ENCODE measurements around the gene ZBTB40.
A peak's percentile ranks its signal among the peaks of the same experiment; 100 is the strongest.

Gene ZBTB40

GRCh38 chr1:22451702-22452480, at the start of gene ZBTB40:
ZBTB40 (plus strand) TSS chr1:22451851; CDS start chr1:22489949, 38,098 bp downstream.
- peak; percentile 96 to 97 for DNase-seq (ENCODE audit: low read depth in 2 of 2)

GRCh38 chr1:22402356-22403053, 49.1 kb upstream of the ZBTB40 start:
- no peak for DNase-seq (ENCODE audit: low read depth in 2 of 2)

DNA sequence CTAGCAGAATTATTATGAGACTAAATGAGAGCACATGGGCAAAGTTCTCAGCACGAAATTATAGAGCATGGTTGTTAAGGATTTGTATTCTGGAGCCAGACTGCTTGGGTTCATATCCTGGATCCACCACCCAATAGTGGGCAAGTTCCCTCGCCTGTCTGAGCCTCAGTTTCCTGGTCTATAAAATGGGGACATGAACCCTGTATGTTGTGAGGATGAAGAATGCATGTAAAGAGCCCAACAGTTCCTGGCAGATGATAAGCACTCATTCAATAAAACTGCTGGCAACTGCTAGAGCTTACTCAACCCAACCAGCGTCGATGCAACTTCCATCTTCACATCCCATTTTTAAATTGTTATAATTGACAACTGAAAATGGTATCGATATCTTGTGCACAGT, 47.2 kb upstream of the ZBTB40 start:
- no peak for DNase-seq (ENCODE audit: low read depth in 2 of 2)

GRCh38 chr1:22406722-22407495, 44.7 kb upstream of the ZBTB40 start:
- DNase-seq (ENCODE audit: low read depth in 2 of 2) = no peak

GRCh38 chr1:22408230-22408629, 43.4 kb upstream of the ZBTB40 start:
- no peak for DNase-seq (ENCODE audit: low read depth in 2 of 2)

DNA sequence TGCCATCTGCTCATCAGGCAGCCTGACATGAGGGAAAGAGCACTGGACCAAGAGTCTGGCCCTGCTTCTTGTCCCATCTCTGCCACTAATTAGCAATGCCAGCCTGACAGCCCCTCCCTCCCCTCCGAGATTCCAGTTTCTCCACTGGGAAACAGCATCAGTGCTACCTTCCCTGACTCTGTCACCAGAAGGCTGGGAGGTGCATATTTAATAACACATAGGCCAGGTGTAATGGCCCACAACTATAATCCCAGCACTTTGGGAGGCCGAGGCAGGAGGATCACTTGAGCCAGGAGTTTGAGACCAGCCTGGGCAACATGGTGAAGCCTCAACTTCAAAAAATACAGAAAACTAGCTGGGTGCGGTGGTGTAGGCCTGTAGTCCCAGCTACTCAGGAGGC, 41.2 kb upstream of the ZBTB40 start:
- no peak for DNase-seq (ENCODE audit: low read depth in 2 of 2)

GRCh38 chr1:22410928-22411495, 40.6 kb upstream of the ZBTB40 start:
- DNase-seq (ENCODE audit: low read depth in 2 of 2) = no peak

- no peak for DNase-seq (ENCODE audit: low read depth in 2 of 2)
Observed at GRCh38 chr1:22411589-22411988, 40.1 kb upstream of the ZBTB40 start.

- DNase-seq (ENCODE audit: low read depth in 2 of 2) = no peak
Observed at GRCh38 chr1:22412932-22413727, 38.5 kb upstream of the ZBTB40 start.

DNA sequence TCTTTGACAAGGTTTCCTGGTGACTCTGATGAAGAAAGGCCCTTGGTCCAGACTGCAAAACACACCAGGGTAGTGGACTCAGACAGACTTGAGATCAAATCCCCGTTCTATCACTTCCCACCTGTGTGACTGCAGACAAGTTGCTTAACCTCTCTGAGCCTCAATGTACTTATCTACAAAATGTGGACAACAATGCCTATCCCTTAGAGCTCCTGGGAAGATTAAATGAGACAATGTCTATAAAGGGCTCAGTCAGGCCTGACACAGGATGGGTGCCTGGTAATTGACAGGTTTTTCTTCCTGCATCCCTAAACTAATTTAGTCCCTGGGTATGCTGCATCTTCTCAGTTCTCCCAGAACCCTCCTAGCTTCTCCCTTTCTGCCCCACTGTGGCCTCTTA, 37.9 kb upstream of the ZBTB40 start:
- DNase-seq (ENCODE audit: low read depth in 2 of 2) = no peak

- DNase-seq (ENCODE audit: low read depth in 2 of 2) = no peak
Observed at GRCh38 chr1:22414244-22414751, 37.4 kb upstream of the ZBTB40 start.

- DNase-seq (ENCODE audit: low read depth in 2 of 2) = no peak
Observed at GRCh38 chr1:22415489-22415888, 36.2 kb upstream of the ZBTB40 start.

GRCh38 chr1:22416555-22417454, 34.8 kb upstream of the ZBTB40 start:
- no peak for DNase-seq (ENCODE audit: low read depth in 2 of 2)

GRCh38 chr1:22417466-22417865, 34.2 kb upstream of the ZBTB40 start:
- DNase-seq (ENCODE audit: low read depth in 2 of 2) = no peak

DNA sequence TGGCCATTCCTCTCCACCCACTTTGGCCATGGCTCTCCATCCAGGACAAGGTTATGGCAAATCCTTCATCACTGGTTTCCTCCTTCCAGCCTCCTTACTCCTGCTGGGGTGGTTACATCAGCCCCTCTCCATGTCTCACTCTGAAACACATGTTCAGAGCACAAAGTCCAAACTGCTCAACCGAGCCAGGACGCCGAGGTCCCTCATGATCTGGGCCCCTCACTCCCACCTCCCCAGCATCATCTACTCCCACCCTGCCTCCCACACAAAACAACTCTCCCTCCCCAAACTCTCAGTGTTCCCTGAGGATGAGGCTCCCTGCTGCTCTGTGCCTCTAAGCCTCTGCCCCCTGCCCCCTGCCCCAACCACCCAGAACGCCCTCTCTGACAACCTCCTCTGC, 33.3 kb upstream of the ZBTB40 start:
- no peak for DNase-seq (ENCODE audit: low read depth in 2 of 2)

- peak; percentile 43 to 52 for DNase-seq (ENCODE audit: low read depth in 2 of 2)
Observed at GRCh38 chr1:22418933-22419382, 32.7 kb upstream of the ZBTB40 start.

DNA sequence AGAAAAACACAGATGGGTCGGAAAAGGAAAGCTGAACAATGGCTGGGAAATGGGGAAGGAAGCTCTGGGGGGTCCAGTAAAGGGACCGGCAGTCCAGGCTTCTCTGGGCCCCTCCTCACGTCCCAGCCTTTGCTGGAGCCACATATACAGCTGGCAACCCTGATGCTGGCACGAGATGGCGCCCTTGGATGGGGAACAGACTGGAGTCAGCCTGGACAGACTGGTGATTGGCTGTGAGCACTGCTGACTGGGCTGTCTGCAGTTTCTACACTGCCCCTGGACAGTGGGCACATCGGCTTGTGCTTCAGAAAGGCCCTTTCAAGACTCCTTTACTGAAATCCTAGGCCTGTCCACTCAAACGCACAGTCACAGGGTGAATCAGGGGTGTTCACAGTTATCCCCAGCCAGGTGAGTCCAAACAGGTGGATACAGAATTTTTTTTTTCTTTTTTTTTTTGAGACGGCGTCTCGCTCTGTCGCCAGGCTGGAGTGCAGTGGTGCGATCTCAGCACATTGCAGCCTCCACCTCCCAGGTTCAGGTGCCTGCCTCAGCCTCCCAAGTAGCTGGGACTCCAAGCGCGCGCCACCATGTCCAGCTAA, 31.1 kb upstream of the ZBTB40 start:
- no peak for DNase-seq (ENCODE audit: low read depth in 2 of 2)

- no peak for DNase-seq (ENCODE audit: low read depth in 2 of 2)
Observed at GRCh38 chr1:22426781-22427180, 24.9 kb upstream of the ZBTB40 start.

DNA sequence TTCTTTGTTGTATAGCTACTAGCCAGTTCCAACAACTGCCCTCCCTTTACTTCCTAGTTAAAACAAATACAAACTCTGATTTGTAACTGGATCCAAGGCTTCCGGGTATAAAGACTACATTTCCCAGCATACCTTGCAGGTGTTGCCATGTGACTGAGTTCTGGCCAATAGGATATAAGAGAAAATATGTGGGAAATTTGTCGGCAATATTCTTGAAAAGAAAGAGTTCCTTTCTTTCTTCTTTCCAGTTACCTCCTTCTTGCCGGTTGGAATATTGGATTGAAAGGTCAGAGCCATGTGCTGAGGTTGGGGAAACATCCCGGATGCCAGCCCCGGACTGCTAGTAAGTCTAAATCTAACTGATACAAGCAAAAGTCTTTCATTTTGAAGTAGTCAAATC, 23.0 kb upstream of the ZBTB40 start:
- DNase-seq (ENCODE audit: low read depth in 2 of 2) = no peak

DNA sequence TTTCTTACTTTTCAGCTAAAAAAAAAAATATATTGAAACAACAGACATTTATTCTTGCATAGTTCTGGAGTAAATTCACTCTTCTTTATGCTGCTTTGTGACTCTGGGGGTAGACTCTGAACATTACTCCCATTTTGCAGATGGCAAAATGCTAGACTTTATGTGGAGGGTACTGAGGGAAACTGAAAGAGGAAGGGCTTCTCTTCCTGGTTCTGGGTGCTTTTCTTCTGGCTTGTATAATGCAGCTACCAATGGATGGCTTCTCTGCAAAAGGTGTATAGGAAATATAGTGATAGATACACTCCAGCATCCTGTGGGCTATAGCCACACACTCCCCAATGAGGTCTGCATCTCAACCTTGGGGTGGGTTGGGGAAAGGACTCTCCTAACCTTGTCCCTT, 19.7 kb upstream of the ZBTB40 start:
- no peak for DNase-seq (ENCODE audit: low read depth in 2 of 2)

Measured in fibroblast of skin of left biceps (primary cell).